SH-SY5Y (cell line): Measurements from ENCODE around the gene HOXA10.

ENCODE experiments used
- GATA2 ChIP-seq: IDR thresholded peaks from 2 replicates; pipeline ENCODE4 v1.6.1; 2011; ENCODE audit warnings: mild to moderate bottlenecking, low read depth, low read length
- GATA3 ChIP-seq: IDR thresholded peaks from 2 replicates; pipeline ENCODE4 v1.6.1; 2011; ENCODE audit warnings: low read depth, mild to moderate bottlenecking, low read length, moderate library complexity

DNA sequence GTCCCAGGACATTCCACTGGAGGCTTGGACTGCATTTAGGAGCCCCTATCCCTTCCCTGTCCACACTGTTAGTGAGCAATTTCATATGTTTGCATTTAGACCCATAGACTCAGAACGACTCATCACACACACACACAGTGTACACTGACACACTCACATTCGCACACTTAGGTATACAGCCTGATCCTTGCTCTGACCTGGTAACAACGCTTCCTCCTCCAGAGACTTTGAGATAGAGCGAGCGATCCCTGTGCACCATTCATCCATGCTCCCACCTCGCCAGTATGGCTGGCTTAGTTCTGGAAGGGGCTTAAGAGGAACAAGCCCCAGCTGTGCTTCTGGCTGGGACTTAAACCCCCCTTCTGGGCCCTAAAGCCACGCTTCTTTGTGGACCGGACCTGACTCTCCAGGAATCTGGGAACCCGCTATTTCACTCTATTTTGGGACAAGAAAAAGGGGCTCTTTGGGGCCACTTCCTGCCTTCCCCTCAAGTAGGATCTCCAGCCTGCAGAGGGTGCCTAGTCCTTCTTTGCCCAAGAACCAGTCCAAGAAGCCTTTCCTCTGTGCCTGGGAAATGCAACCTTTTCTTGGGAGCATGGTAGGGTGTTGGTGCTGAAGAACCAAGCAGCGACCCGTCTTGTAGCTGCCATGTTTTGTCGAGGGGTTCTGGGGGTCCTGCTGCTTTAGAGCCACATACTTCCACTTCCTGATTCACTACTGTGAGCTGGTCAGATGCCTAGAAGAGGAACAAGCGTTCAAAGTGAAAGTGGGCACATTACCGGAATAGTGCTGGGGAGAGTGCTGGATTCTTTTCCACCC is 26.9 kb upstream of the HOXA10 start:
- no peak for TF ChIP-seq GATA2
- TF ChIP-seq GATA3 = no peak
